Testis (tissue), 2 donors: ENCODE data around the gene RNF44.

ENCODE experiments used
- POLR2A ChIP-seq: fragments of 450-650 bp; IDR thresholded peaks from one replicate; pipeline ENCODE4 v1.6.1; 2017; ENCODE audit warnings: antibody characterized with exemption, mild to moderate bottlenecking, moderate library complexity
- TF ChIP-seq, protein P1 (sequence below), 3 experiments: fragments of 450-650 bp in 2 of 3; fragments of 200-600 bp in 1 of 3; sonication (generic) in 1 of 3; IDR thresholded peaks; one replicate each; pipeline ENCODE4 v1.5.1; 2016 to 2019; ENCODE audit warnings: antibody characterized with exemption in 3 of 3, mild to moderate bottlenecking in 2 of 3, moderate library complexity in 1 of 3

DNA sequence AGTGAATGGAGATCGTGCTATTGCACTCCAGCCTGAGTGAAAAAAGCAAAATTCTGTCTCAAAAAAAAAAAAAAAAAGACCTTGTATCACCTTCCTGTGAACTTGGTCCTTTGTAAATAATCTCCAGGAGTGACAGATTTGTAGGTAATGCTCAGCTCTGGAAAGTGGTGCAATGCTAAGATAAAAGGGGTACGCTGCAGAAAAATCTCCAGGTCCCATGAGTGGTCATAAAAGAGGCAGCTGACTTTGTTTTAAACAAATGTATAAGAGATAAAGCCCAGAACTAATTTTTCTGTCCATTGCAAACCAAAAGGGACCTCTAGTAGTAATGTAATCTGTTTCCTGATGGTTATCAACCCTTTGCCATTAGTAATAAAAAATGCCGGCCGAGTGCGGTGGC lies 33.7 kb downstream of the RNF44 start:
- TF ChIP-seq, protein P1, sequence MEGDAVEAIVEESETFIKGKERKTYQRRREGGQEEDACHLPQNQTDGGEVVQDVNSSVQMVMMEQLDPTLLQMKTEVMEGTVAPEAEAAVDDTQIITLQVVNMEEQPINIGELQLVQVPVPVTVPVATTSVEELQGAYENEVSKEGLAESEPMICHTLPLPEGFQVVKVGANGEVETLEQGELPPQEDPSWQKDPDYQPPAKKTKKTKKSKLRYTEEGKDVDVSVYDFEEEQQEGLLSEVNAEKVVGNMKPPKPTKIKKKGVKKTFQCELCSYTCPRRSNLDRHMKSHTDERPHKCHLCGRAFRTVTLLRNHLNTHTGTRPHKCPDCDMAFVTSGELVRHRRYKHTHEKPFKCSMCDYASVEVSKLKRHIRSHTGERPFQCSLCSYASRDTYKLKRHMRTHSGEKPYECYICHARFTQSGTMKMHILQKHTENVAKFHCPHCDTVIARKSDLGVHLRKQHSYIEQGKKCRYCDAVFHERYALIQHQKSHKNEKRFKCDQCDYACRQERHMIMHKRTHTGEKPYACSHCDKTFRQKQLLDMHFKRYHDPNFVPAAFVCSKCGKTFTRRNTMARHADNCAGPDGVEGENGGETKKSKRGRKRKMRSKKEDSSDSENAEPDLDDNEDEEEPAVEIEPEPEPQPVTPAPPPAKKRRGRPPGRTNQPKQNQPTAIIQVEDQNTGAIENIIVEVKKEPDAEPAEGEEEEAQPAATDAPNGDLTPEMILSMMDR (IDR thresholded peaks at IDR 0.05) = no peak
- no peak for TF ChIP-seq POLR2A
